22Rv1 (cell line): ENCODE data around the gene GNLY.

Experiments used
- H3K27ac ChIP-seq: fragments of 450-650 bp; 2 replicates; pipeline ENCODE4 v1.5.1; 2017
- CTCF ChIP-seq: fragments of 450-650 bp; IDR thresholded peaks from 2 replicates; pipeline ENCODE4 v1.5.1; 2017; ENCODE audit warnings: mild to moderate bottlenecking
- ZFX ChIP-seq: fragments of 450-650 bp; IDR thresholded peaks from 2 replicates; pipeline ENCODE4 v1.6.1; 2017; ENCODE audit warnings: antibody characterized with exemption, borderline replicate concordance

The GNLY gene

DNA sequence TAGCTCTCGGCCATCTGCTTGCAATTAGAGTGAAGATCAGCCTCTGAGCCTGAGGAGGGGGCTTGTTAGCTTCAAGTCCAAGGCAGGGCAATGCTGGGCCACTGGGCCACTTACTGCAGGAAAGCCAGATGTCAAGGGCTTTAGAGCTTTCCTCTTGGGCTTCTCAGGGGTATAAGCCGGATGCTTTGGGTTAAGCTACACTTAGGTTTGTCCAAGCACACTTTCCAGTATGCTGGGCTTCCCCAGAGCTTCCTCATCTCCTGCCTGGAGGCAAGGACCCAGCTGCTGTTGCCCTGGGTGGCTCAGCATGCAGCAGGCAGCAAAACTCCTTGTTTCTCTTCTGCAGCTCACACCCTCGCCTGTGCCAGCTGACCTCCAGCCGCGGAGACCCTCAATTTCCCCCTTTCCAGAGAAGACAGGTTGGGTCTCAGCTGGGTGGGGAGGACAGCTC, 30.6 kb downstream of the GNLY start:
- no peak overlapping the region for H3K27ac ChIP-seq
- no peak for TF ChIP-seq ZFX

GRCh38 chr2:85725451-85725850, 31.3 kb downstream of the GNLY start:
- TF ChIP-seq ZFX, result no peak
- H3K27ac ChIP-seq, result no peak overlapping the region

- TF ChIP-seq CTCF (no peak), ZFX (no peak)
- no peak overlapping the region for H3K27ac ChIP-seq
Measured at GRCh38 chr2:85727798-85728197, 33.6 kb downstream of the GNLY start.

DNA sequence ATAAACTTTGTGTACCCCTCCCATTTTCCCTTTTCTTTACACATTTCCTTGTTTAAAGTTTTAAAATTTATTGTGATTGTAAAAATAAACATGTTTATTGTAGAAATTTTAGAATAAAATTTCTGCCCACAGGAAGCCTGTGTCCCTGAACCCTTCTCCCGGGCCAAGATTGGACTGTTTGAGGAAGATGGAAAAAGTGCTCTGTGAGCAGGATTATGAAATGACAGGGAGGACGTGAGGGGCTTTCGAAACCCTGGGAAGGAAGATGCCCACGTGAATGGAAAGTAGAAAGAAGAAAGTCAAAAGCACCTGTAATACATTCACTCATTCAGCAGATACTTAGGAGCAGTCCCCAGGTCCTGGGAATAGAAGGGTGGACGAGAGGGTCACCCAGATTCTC, 34.2 kb downstream of the GNLY start:
- TF ChIP-seq CTCF (no peak), ZFX (no peak)
- no peak overlapping the region for H3K27ac ChIP-seq

DNA sequence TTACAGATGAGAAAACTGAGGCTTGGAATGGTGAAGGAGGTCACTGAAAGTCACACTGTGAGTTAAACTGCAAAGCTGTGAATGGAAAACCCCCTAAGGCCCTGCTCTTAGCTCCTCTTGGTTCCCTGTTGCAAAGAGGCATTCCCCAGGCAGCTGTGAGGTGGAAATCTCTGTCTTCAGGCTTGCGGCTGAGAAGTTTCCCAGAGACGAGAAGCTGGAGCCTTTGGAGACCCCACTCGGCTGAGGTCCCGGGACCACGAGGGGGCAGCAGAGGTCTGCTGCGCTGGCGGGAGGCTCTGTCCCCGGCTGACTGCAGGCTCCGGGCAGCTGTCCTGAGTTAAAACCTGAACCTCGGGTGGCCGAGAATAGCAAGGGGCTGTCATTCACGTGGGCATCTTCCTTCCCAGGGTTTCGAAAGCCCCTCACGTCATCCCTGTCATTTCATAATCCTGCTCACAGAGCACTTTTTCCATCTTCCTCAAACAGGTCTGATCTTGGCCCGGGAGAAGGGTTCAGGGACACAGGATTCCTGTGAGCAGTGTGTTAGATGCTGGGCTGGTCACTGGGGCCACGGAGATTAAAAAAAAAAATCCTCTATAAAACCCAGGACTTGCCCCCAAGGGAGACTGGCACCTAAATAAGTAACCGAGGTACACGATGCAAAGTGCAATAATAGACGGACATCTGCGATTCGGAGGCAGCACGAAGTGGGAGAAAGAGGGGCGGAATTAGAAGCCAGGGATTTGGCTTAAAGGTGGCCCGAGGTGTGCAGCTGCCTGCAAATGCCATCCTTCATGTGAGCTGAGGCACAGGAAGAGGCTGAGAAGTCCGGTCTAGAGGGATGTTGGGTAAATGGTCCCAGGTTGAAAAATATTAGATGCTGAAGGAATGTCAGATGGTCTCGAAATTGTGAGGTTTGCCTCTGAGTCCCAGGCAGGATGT, 35.0 kb downstream of the GNLY start:
- TF ChIP-seq ZFX, result no peak
- TF ChIP-seq CTCF, result peak; percentile 98
- H3K27ac ChIP-seq, result no peak overlapping the region

DNA sequence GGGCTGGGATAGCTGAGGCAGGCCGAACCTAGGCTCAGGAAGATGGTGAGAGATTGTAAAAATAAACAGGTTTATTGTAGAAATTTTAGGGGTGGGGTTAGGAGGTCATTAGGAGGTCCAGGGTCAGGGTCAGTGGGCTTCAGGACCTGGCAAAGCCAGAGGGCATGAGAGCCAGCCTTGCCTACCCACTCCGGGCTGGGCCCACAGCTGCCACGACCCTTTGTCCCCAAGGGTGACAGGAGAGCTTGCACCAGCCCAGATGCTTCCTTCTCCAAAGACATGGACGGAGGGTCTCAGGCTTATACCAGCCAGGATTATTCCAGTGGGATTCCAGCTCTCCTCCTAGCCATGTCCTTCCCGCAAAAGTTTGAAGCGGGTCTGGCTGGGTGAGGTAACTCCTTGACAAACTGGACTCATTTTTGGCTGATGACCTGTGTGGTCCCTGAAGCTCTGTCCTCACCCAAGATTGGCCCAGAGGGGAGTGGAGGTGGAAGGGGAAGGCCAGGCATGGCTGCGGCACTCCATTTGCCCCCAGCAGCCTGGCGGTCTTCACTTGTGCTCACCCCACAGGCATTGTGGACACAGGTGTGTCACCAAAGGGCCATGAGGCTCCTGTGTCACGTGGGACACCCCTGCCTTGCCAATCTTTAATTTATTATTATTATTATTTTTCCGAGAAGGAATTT, 35.8 kb downstream of the GNLY start:
- no peak overlapping the region for H3K27ac ChIP-seq
- TF ChIP-seq CTCF, result no peak
- TF ChIP-seq ZFX, result no peak

DNA sequence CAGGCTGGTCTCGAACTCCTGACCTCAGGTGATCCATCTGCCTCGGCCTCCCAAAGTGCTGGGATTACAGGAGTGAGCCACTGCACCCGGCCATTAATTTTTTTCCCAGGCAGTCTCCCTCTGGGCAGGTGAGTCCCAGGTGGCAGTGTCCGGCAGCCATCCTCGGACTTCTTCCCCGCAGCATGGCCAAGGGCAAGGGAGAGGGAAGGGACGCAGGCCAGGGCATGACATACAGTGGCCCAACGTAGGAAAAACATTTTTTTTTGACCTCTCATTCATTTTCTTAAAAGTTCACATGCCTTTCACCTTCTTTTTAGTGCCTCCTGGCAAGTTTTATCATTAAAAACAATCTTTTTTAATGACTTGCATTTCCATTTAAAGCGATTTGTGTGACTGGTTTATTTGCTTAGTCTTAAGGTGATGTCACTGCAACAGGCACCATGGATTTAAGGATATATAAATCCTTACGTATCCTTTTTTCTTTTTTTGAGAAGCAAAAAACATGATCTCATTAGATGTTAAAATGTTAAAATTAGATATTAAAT, 36.6 kb downstream of the GNLY start:
- TF ChIP-seq ZFX, result no peak
- no peak for TF ChIP-seq CTCF
- no peak overlapping the region for H3K27ac ChIP-seq

DNA sequence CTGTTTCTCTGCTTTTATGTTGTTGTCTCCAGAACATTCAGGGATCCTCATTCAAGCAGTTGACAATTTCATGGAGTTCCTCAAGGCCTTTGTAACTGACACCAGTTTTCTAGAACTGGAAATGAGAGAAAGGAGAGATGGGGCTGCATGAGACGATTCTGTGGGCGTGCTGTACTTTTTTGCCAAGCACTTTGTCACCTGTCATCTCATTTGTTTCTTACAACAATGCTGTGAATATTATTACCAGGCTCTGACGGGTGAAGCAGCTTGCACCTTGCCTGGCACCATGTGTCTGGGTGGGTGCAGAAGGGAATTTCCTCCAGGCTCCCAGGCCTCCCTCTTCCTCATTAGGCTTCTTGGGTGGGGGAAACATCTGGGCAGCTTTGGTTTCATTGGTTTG, 37.4 kb downstream of the GNLY start:
- TF ChIP-seq ZFX, result no peak
- no peak for TF ChIP-seq CTCF
- H3K27ac ChIP-seq, result no peak overlapping the region
